HFFc6 (cell line): ENCODE results near the gene RMND1. TPM values are rescaled to one million over a fixed set of nuclear protein-coding genes. Genes with fewer than 3 reads are reported as not detected.

Experiments
- DNase-seq: peaks from one replicate; pipeline ENCODE4 v3.0.0-alpha.2; 2018
- H3K27ac Mint-ChIP-seq: 2 replicates; pipeline ENCODE4 v1.8.0; 2020; ENCODE audit warnings: mild to moderate bottlenecking, mixed read lengths
- H3K27me3 Mint-ChIP-seq: 2 replicates; pipeline ENCODE4 v1.8.0; 2021; ENCODE audit warnings: mild to moderate bottlenecking, moderate library complexity, mixed read lengths; ENCODE audit not compliant: insufficient read depth
- H3K36me3 Mint-ChIP-seq: 2 replicates; pipeline ENCODE4 v1.8.0; 2021; ENCODE audit warnings: low read depth, mixed read lengths
- H3K4me1 Mint-ChIP-seq: 2 replicates; pipeline ENCODE4 v1.8.0; 2020; ENCODE audit warnings: low read depth, mixed read lengths
- H3K4me3 Mint-ChIP-seq: 2 replicates; pipeline ENCODE4 v1.8.0; 2020; ENCODE audit warnings: mild to moderate bottlenecking, moderate library complexity, mixed read lengths
- H3K9me3 Mint-ChIP-seq: 2 replicates; pipeline ENCODE4 v1.8.0; 2020; ENCODE audit warnings: mild to moderate bottlenecking, mixed read lengths
- total RNA-seq, 6 experiments: library from RNA; stranded (reverse); fragmentation: NEBNext Ultra II Directional; extraction: Animal tissue kit (Norgen Biotek cat#: 25700); gene quantifications; 2 replicates in 1 of 6; 3 replicates in 5 of 6; pipeline ENCODE4 v1.2.3, GENCODE V29; 2021
- TF ChIP-seq, protein P1 (sequence below): fragments of 200-600 bp; sonication (generic); IDR thresholded peaks from 2 replicates; pipeline ENCODE4 v1.5.0; 2021; ENCODE audit warnings: antibody characterized with exemption, mild to moderate bottlenecking

RMND1 gene
- total RNA-seq, 6 experiments from 2014 or later: 20.6 to 27.5 (median 22.0) TPM

DNA sequence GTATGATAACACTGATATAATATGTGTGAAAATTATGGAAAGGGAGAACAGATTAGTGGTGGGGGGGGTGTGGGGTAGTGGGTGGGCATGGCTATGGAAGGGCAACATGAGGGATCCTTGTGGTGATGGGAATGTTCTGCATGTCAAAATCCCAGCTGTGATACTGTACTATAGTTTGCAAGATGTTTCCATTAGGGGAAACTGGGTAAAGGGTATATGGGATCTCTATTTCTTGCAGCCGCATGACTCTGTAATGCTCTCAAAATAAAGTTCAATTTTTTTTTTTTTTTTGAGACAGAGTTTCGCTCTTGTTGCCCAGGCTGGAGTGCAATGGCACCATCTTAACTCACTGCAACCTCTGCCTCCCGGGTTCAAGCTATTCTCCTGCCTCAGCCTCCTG is 74.8 kb downstream of the RMND1 start:
- peaks cover 13% of the 10 kb centered on the region for H3K36me3 Mint-ChIP-seq
- TF ChIP-seq, protein P1, sequence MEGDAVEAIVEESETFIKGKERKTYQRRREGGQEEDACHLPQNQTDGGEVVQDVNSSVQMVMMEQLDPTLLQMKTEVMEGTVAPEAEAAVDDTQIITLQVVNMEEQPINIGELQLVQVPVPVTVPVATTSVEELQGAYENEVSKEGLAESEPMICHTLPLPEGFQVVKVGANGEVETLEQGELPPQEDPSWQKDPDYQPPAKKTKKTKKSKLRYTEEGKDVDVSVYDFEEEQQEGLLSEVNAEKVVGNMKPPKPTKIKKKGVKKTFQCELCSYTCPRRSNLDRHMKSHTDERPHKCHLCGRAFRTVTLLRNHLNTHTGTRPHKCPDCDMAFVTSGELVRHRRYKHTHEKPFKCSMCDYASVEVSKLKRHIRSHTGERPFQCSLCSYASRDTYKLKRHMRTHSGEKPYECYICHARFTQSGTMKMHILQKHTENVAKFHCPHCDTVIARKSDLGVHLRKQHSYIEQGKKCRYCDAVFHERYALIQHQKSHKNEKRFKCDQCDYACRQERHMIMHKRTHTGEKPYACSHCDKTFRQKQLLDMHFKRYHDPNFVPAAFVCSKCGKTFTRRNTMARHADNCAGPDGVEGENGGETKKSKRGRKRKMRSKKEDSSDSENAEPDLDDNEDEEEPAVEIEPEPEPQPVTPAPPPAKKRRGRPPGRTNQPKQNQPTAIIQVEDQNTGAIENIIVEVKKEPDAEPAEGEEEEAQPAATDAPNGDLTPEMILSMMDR: no peak
- H3K27ac Mint-ChIP-seq: no peak overlapping the region
- peaks cover 49% of the 10 kb centered on the region for H3K4me1 Mint-ChIP-seq
- no peaks in the 10 kb centered on the region for H3K9me3 Mint-ChIP-seq
- no peaks in the 10 kb centered on the region; the same call in 1 of the 2 replicates for H3K27me3 Mint-ChIP-seq
- H3K4me3 Mint-ChIP-seq: no peak overlapping the region
- DNase-seq: no peak

- no peak overlapping the region for H3K4me3 Mint-ChIP-seq
- H3K36me3 Mint-ChIP-seq: peaks cover 17% of the 10 kb centered on the region
- DNase-seq: no peak
- H3K4me1 Mint-ChIP-seq: peaks cover 49% of the 10 kb centered on the region
- no peak overlapping the region for H3K27ac Mint-ChIP-seq
- H3K9me3 Mint-ChIP-seq: no peaks in the 10 kb centered on the region
- H3K27me3 Mint-ChIP-seq: no peaks in the 10 kb centered on the region; the same call in 1 of the 2 replicates
- TF ChIP-seq, protein P1: peak; percentile 33; the same call in 1 of the 2 replicates
Measured at GRCh38 chr6:151376440-151376839, 75.5 kb downstream of the RMND1 start.

- Mint-ChIP-seq H3K4me3 (no peak overlapping the region), H3K9me3 (no peaks in the 10 kb centered on the region), H3K36me3 (peaks cover 15% of the 10 kb centered on the region), H3K27me3 (no peaks in the 10 kb centered on the region; the same call in 1 of the 2 replicates), H3K27ac (no peak overlapping the region), H3K4me1 (peaks cover 45% of the 10 kb centered on the region)
- DNase-seq: no peak
- TF ChIP-seq, protein P1: no peak
Measured at GRCh38 chr6:151375833-151376232, 76.1 kb downstream of the RMND1 start.

DNA sequence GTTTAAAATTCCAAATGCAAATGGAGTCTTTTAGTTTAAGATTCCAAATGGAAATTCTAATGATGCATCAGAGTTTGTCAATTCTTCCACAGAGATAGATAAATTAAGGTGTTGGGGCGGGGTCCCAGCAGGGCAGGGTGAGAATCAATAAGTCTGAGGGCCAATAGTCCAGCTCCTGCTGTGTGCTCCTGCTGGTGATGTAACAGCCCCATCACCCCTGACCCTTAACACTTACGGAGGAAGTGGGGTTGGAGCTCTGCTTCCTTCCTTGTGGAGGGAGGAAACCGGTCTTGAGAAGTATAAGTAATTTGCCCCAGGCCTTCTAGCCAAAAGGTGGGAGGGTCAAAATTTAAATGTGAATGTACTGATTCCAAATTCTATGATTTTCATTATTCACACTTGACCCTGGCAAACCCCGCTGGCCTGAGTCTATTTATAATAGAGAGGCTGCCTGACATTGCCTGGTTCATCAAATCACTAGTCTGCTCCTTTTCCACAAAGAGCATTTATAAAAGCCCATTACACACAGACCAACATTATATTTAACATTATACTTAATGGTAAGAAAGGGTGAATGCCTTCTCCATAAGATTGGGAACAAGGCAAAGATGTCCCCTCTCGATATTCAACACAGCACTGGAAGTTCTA is 77.8 kb downstream of the RMND1 start:
- Mint-ChIP-seq H3K27me3 (no peaks in the 10 kb centered on the region; the same call in 1 of the 2 replicates), H3K4me1 (peaks cover 32% of the 10 kb centered on the region), H3K36me3 (peaks cover 11% of the 10 kb centered on the region), H3K9me3 (no peaks in the 10 kb centered on the region), H3K27ac (no peak overlapping the region), H3K4me3 (no peak overlapping the region)
- TF ChIP-seq, protein P1: no peak
- no peak for DNase-seq

DNA sequence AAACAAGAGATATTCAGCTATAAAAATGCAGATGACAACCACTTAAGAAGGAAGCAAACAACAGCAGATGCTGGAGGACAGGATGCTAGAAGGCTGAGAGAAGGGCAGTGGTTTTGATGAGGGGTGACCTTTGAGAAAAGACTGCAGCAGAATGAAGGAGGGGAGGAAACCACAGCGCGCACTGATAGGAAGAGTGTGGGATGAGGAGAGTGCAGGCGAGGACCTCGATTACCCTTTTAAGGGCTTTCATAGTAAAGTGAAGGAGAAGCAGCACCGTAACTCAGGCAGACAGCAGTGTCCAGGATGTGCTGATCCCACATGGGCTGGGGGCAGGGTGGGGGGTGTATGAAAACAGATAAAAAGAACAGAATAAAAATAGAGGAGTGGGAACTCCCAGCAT is 79.8 kb downstream of the RMND1 start:
- peaks cover 23% of the 10 kb centered on the region for H3K4me1 Mint-ChIP-seq
- TF ChIP-seq, protein P1: no peak
- no peaks in the 10 kb centered on the region; the same call in 1 of the 2 replicates for H3K27me3 Mint-ChIP-seq
- H3K27ac Mint-ChIP-seq: no peak overlapping the region
- H3K4me3 Mint-ChIP-seq: no peak overlapping the region
- H3K9me3 Mint-ChIP-seq: no peaks in the 10 kb centered on the region
- peaks cover 11% of the 10 kb centered on the region for H3K36me3 Mint-ChIP-seq
- DNase-seq: no peak
